Naive thymus-derived CD8-positive, alpha-beta T cell (primary cell): Measurements from ENCODE around the gene TMEM184A. TPM values are rescaled to one million over a fixed set of nuclear protein-coding genes. Genes with fewer than 3 reads are reported as not detected.
"Not testable (repeated sequence)": the region's sequence is repeated elsewhere in the genome, so short reads cannot be mapped to it uniquely, and the experiment has no call there.

Source experiments
- ATAC-seq, 2 donors: fragments of 150-1000 bp; cut with Tn5 transposase in 1 of 2; sonication (Bioruptor Pico), chemical (Tn5 transposase) in 1 of 2; 1 replicate in 1 of 2; 2 replicates in 1 of 2; pipeline ENCODE4 v1.10.0; 2021; ENCODE audit warnings: mild to moderate bottlenecking in 2 of 2, moderate library complexity in 2 of 2
- POLR2A ChIA-PET: fragments of 350-600 bp; sonication (Branson Sonifier 250); formaldehyde crosslinking; loops from one replicate; lab custom pipeline; 2021; ENCODE audit warnings: antibody characterized with exemption; lab: Charles Lee
- DNase-seq, 10 donors: peaks; one replicate each; pipeline versions ENCODE4 v3.0.0 to v3.0.0-alpha.2; 2020 to 2022
- H3K27ac Mint-ChIP-seq, 10 donors: one replicate each; pipeline ENCODE4 v1.8.0; 2020 to 2022; ENCODE audit warnings: mild to moderate bottlenecking in 10 of 10, mixed read lengths in 10 of 10, moderate library complexity in 4 of 10, inconsistent platforms in 1 of 10
- H3K27me3 Mint-ChIP-seq, 5 donors: one replicate each; pipeline ENCODE4 v1.8.0; 2021 to 2022; ENCODE audit warnings: mixed read lengths in 5 of 5
- H3K36me3 Mint-ChIP-seq, 3 donors: one replicate each; pipeline ENCODE4 v1.8.0; 2020 to 2022; ENCODE audit warnings: mixed read lengths in 3 of 3, mild to moderate bottlenecking in 2 of 3, inconsistent platforms in 1 of 3
- H3K4me1 Mint-ChIP-seq, 4 donors: one replicate each; pipeline ENCODE4 v1.8.0; 2021 to 2022; ENCODE audit warnings: mixed read lengths in 4 of 4
- H3K4me3 Mint-ChIP-seq, 10 donors: one replicate each; pipeline ENCODE4 v1.8.0; 2020 to 2022; ENCODE audit warnings: mild to moderate bottlenecking in 10 of 10, mixed read lengths in 10 of 10, moderate library complexity in 6 of 10, inconsistent platforms in 1 of 10
- H3K9me3 Mint-ChIP-seq, 9 donors: one replicate each; pipeline ENCODE4 v1.8.0; 2020 to 2022; ENCODE audit warnings: mixed read lengths in 9 of 9, mild to moderate bottlenecking in 3 of 9, inconsistent platforms in 1 of 9, moderate library complexity in 1 of 9
- polyA plus RNA-seq, 3 donors: library from polyadenylated mRNA; unstranded; fragments of 300-500 nt; fragmentation: Illumina TruSeq; gene quantifications; one replicate each; pipeline ENCODE4 v1.2.3, GENCODE V29; 2021
- total RNA-seq, 8 experiments: library from RNA in 2 of 8; stranded (reverse) in 2 of 8; gene quantifications; one replicate each; pipeline ENCODE4 v1.2.3 and lab custom pipeline; 2021 to 2026

TMEM184A gene
- total and polyA plus RNA-seq, 5 experiments from 2014 or later, result 0.04 TPM; not detected in 4

GRCh38 chr7:1587738-1588137, 31.7 kb upstream of the TMEM184A start:
- POLR2A ChIA-PET, result interaction anchor here (1.6 kb wide), 1 partner anchor 12 kb away, joined by 3 read pairs; no protein-coding TSS in a partner anchor
- Mint-ChIP-seq H3K4me3 (no peak overlapping the region), H3K4me1 (peaks cover 15 to 25% (median 23%) of the 10 kb centered on the region in 4 donors), H3K27ac (no peak overlapping the region), H3K27me3 (peaks cover 5 to 22% (median 15%) of the 10 kb centered on the region in 5 donors), H3K36me3 (no peaks in the 10 kb centered on the region), H3K9me3 (peaks cover 0 to 1% (median 0%) of the 10 kb centered on the region in 9 donors)
- no peak for DNase-seq
- ATAC-seq, result no peak

GRCh38 chr7:1586827-1587705, 31.1 kb upstream of the TMEM184A start:
- H3K36me3 Mint-ChIP-seq, result no peaks in the 10 kb centered on the region
- H3K4me3 Mint-ChIP-seq, result no peak overlapping the region
- POLR2A ChIA-PET, result interaction anchor here (1.6 kb wide), 1 partner anchor 13 kb away, joined by 3 read pairs; no protein-coding TSS in a partner anchor

GRCh38 chr7:1586126-1586826, 30.3 kb upstream of the TMEM184A start:
- Mint-ChIP-seq H3K9me3 (peaks cover 0 to 1% (median 0%) of the 10 kb centered on the region in 9 donors), H3K27ac (no peak overlapping the region), H3K4me3 (no peak overlapping the region), H3K4me1 (peaks cover 1 to 10% (median 9%) of the 10 kb centered on the region in 4 donors), H3K27me3 (peaks cover 0 to 12% (median 5%) of the 10 kb centered on the region in 5 donors), H3K36me3 (no peaks in the 10 kb centered on the region)
- POLR2A ChIA-PET, result interaction anchor here (0.6 to 1.6 kb wide), 2 partner anchors 14 to 733 kb away, joined by 3 to 4 read pairs; no protein-coding TSS in a partner anchor
- DNase-seq, result no peak
- ATAC-seq, result no peak

More at GRCh38 chr7:1586827-1587705, 31.1 kb upstream of the TMEM184A start:
- H3K27me3 Mint-ChIP-seq, result peaks cover 3 to 20% (median 12%) of the 10 kb centered on the region in 5 donors
- no peak overlapping the region for H3K27ac Mint-ChIP-seq
- ATAC-seq, result no peak
- H3K9me3 Mint-ChIP-seq, result peaks cover 0 to 1% (median 0%) of the 10 kb centered on the region in 9 donors
- peaks cover 9 to 18% (median 16%) of the 10 kb centered on the region in 4 donors for H3K4me1 Mint-ChIP-seq
- DNase-seq, result no peak

GRCh38 chr7:1585142-1585981, 29.4 kb upstream of the TMEM184A start:
- DNase-seq, result no peak
- H3K36me3 Mint-ChIP-seq, result no peaks in the 10 kb centered on the region
- H3K9me3 Mint-ChIP-seq, result no peaks in the 10 kb centered on the region
- H3K4me3 Mint-ChIP-seq, result no peak overlapping the region
- H3K4me1 Mint-ChIP-seq, result peaks cover 0 to 4% (median 1%) of the 10 kb centered on the region in 4 donors
- peak overlapping the region in 1 of 10 donors; percentile 83 for H3K27ac Mint-ChIP-seq
- peaks cover 0 to 3% (median 2%) of the 10 kb centered on the region in 5 donors for H3K27me3 Mint-ChIP-seq
- POLR2A ChIA-PET, result interaction anchor here (0.6 kb wide), 1 partner anchor 733 kb away, joined by 4 read pairs; no protein-coding TSS in a partner anchor
- ATAC-seq, result no peak

GRCh38 chr7:1584700-1585099, 28.7 kb upstream of the TMEM184A start:
- DNase-seq, result no peak
- Mint-ChIP-seq H3K36me3 (no peaks in the 10 kb centered on the region), H3K27ac (peak overlapping the region in 1 of 10 donors; percentile 83), H3K9me3 (no peaks in the 10 kb centered on the region), H3K4me1 (peaks cover 5 to 9% (median 7%) of the 10 kb centered on the region in 4 donors), H3K27me3 (peaks cover 0 to 3% (median 0%) of the 10 kb centered on the region in 5 donors), H3K4me3 (no peak overlapping the region)
- POLR2A ChIA-PET, result no interaction called here
- no peak for ATAC-seq

GRCh38 chr7:1583241-1583930, 27.4 kb upstream of the TMEM184A start:
- ATAC-seq, POLR2A ChIA-PET, DNase-seq, H3K27me3 Mint-ChIP-seq, H3K27ac Mint-ChIP-seq, H3K4me3 Mint-ChIP-seq, H3K9me3 Mint-ChIP-seq, H3K36me3 Mint-ChIP-seq: not testable (repeated sequence)
- H3K4me1 Mint-ChIP-seq, result peaks cover 10 to 15% (median 13%) of the 10 kb centered on the region in 4 donors

- H3K36me3 Mint-ChIP-seq, result no peaks in the 10 kb centered on the region
- no peaks in the 10 kb centered on the region for H3K9me3 Mint-ChIP-seq
- H3K4me1 Mint-ChIP-seq, result peaks cover 10 to 15% (median 13%) of the 10 kb centered on the region in 4 donors
- ATAC-seq (no peak), DNase-seq (no peak)
- no peaks in the 10 kb centered on the region for H3K27me3 Mint-ChIP-seq
- H3K27ac Mint-ChIP-seq, result peak overlapping the region in 2 of 10 donors; percentile 51 to 77
- POLR2A ChIA-PET, result interaction anchor here (1.1 kb wide), 1 partner anchor 10 kb away, joined by 3 read pairs; no protein-coding TSS in a partner anchor
- H3K4me3 Mint-ChIP-seq, result no peak overlapping the region
These were observed 24.5 kb upstream of the TMEM184A start for GRCh38 chr7:1580422-1581030.

- peak; percentile 50 to 78 (median 65) for DNase-seq
- no peaks in the 10 kb centered on the region for H3K36me3 Mint-ChIP-seq
- peak overlapping the region in 2 of 10 donors; percentile 5 to 35 for H3K4me3 Mint-ChIP-seq
- H3K27ac Mint-ChIP-seq, result peak overlapping the region in 6 of 10 donors; percentile 15 to 77 (median 46)
- peak; percentile 99 for ATAC-seq
- no peaks in the 10 kb centered on the region for H3K27me3 Mint-ChIP-seq
- POLR2A ChIA-PET, result interaction anchor here (1.0 kb wide), 1 partner anchor 774 kb away, joined by 3 read pairs; the partner anchor contains the start of gene EIF3B
- peaks cover 10 to 15% (median 13%) of the 10 kb centered on the region in 4 donors for H3K4me1 Mint-ChIP-seq
- no peaks in the 10 kb centered on the region for H3K9me3 Mint-ChIP-seq
These were observed 23.7 kb upstream of the TMEM184A start for GRCh38 chr7:1579481-1580421.

- POLR2A ChIA-PET, result interaction anchor here (1.0 kb wide), 1 partner anchor 776 kb away, joined by 3 read pairs; the partner anchor contains the start of gene EIF3B
- Mint-ChIP-seq H3K4me1 (peaks cover 10 to 15% (median 13%) of the 10 kb centered on the region in 4 donors), H3K4me3 (no peak overlapping the region), H3K27ac (peak overlapping the region in 3 of 10 donors; percentile 39 to 76 (median 76)), H3K36me3 (no peaks in the 10 kb centered on the region), H3K9me3 (no peaks in the 10 kb centered on the region), H3K27me3 (no peaks in the 10 kb centered on the region)
- DNase-seq (no peak), ATAC-seq (no peak)
These were observed 22.5 kb upstream of the TMEM184A start for GRCh38 chr7:1578513-1578912.
